LNCAP (cell line): ENCODE results near the gene DNAJB14.

Experiments
- TF ChIP-seq, protein P1 (sequence below): fragments of 450-650 bp; IDR thresholded peaks from 2 replicates; pipeline ENCODE4 v1.5.1; 2017; ENCODE audit warnings: mild to moderate bottlenecking

DNAJB14 gene

DNA sequence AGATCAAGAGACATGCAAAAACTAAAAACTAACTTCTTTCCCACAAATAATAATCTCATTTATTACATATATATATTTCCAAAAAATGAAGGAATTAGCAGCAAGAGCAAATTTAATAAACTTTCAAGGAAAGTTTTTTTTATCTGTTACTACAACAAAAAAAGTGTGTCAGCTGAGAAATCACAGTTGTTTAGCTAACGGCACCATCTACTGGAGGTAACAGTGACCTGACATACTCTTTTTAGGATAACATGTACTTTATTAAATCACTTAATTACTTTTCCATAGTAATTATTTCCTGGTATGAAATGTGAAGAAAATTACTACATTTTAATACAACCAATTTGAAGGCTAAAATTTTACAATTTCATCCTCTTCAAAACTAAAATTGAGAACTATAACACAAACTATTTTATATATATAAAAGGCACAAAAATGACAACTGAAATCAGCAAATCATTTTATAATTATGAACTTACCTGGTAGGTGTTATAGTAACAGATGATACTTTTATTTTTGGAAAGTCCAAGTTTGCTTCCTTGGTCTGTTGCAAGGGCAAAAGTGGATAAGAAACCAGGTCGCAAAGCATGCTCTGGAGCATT is 61.3 kb downstream of the DNAJB14 start:
- TF ChIP-seq, protein P1, sequence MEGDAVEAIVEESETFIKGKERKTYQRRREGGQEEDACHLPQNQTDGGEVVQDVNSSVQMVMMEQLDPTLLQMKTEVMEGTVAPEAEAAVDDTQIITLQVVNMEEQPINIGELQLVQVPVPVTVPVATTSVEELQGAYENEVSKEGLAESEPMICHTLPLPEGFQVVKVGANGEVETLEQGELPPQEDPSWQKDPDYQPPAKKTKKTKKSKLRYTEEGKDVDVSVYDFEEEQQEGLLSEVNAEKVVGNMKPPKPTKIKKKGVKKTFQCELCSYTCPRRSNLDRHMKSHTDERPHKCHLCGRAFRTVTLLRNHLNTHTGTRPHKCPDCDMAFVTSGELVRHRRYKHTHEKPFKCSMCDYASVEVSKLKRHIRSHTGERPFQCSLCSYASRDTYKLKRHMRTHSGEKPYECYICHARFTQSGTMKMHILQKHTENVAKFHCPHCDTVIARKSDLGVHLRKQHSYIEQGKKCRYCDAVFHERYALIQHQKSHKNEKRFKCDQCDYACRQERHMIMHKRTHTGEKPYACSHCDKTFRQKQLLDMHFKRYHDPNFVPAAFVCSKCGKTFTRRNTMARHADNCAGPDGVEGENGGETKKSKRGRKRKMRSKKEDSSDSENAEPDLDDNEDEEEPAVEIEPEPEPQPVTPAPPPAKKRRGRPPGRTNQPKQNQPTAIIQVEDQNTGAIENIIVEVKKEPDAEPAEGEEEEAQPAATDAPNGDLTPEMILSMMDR, result peak; percentile 65

DNA sequence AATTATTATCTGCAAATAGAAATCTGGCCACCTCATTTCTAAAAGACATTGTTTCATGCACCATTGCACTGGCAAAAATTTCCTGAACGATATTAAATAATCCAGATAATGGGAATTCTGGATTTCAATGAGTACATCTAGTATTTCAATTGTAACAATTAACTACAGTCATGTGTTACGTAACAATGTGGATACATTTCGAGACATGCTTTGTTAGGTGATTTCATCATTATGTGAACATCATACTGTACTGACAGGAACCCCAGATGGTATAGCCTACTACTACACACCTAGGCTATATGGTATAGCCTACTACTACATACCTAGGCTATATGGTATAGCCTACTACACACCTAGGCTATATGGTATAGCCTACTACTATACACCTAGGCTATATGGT is 67.0 kb downstream of the DNAJB14 start:
- TF ChIP-seq, protein P1, result no peak

DNA sequence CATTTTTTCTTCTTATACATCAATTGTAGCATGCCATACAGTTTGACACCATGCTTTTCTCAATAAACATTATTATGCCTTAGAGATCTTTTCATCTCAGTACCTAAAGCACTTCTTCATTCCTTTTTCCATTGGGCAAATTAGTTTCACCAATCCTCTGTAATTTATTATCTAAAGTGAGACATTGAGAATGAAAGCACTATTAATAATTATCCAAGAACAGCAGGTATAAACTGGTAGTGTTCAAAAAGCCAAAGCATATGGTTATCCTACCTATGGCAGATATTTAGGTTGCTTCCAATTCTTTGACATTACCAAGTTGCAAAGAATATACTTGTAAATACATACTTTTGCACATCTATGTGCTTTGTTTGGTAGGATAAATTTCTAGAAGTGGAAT is 67.8 kb downstream of the DNAJB14 start:
- TF ChIP-seq, protein P1, result no peak

- TF ChIP-seq, protein P1, result no peak
Measured at GRCh38 chr4:99876946-99877345, 69.5 kb downstream of the DNAJB14 start.

DNA sequence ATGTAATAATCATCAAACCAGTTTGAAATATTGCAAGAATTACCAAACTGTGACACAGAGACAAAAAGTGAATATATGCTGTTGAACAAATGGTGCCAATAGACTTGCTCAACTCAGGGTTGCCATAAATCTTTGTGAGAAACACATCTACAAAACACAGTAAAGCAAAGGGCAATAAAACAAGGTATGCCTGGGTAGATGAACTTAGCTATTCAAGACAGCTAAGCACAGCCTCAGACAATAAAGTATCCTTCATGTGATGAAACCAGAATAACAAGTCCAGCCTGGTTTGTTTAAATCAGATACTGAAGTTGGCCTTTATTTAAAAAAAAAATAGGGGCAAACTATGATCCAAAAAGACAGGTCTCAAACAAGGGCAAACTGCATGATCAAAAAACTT is 71.3 kb downstream of the DNAJB14 start:
- TF ChIP-seq, protein P1, result no peak

DNA sequence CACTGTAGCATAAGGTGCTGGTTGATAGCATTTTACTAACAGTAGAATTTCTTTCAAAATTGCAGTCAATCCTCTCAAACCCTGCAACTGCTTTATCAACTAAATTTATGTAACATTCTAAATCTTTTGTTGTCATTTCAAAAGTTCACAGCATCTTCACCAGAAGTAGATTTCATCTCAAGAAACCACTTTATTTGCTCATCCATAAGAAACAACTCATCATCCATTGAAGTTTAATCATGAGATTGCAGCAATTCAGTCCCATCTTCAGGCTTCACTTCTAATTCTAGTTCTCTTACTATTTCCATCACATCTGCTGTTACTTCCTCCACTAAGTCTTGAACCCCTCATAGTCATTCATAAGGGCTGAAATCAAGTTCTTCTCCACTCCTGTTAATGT is 73.8 kb downstream of the DNAJB14 start:
- TF ChIP-seq, protein P1, result no peak

DNA sequence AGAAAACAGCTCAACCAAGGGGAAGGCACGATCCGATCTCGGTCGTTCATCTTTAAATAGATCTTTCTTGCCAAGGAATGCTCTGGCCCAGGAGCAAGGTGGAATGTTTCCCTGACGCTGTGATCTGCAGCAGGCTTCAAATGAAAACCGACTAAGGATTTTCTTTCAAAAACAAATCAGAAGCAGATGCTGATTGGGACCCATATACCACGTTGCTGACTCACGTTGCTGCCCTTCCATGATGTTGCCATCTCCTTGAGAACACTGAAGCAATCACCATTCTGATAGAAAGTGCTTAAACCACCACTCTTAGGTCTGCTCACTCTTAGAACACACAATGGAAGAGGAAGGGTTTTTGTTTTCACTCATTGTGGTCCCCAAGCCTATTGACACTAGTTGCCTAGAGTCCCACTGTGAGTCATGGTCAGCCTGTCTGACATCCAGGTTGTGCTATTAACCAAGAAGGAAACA is 78.3 kb downstream of the DNAJB14 start:
- TF ChIP-seq, protein P1, result no peak

- TF ChIP-seq, protein P1, result no peak
Measured at GRCh38 chr4:99863804-99864203, 82.6 kb downstream of the DNAJB14 start.
